ENCODE measurements around the gene SMAD3.

SMAD3 gene

GRCh38 chr15:67173005-67173404 lies 107.6 kb downstream of the SMAD3 start:
- no peak overlapping the region for H3K27ac ChIP-seq
- TF ChIP-seq ZFX (IDR thresholded peaks at IDR 0.05) (no peak), CTCF (conservative IDR thresholded peaks at IDR 0.05) (no peak)

DNA sequence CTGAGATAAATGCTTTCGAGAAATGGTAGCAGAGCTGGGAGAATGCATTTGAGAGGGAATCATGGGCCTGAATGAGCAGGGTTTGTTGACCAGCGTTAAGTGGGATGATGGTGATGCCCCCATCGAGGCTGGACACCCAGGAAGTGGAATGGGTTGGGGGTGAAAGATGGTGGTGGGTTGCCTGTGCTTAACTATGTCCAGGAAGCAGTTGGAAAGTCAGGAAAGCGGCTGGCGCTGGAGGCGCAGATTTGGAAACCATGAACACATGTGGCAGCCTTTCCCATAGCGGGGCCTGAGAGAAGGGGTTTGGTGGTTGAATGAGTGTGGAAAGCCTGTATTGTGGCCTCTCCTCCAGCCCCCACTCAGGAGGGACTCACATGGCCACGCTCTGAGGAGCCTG lies 108.4 kb downstream of the SMAD3 start:
- no peak overlapping the region for H3K27ac ChIP-seq
- TF ChIP-seq CTCF (conservative IDR thresholded peaks at IDR 0.05) (no peak), ZFX (IDR thresholded peaks at IDR 0.05) (no peak)

DNA sequence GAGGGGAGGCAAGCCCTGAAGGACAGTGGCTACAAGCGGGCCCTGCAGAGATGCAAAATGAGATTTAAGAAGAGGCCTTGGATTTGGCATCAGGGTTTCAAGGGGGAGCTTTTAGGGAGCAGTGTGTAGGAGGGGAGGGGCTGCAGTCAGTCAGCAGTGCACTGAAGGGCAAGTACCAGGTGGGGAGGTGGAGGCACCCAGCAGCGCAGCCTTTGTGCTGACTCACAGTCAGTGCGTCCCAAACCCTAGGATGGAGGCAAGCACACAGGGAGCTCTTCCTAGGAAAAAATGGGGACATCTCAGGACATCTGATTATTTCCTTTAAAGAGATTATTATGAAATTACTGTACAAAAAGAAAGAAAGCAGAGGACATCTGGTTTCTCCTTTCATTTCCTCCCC lies 109.0 kb downstream of the SMAD3 start:
- no peak overlapping the region for H3K27ac ChIP-seq
- TF ChIP-seq CTCF (conservative IDR thresholded peaks at IDR 0.05) (no peak), ZFX (IDR thresholded peaks at IDR 0.05) (no peak)

DNA sequence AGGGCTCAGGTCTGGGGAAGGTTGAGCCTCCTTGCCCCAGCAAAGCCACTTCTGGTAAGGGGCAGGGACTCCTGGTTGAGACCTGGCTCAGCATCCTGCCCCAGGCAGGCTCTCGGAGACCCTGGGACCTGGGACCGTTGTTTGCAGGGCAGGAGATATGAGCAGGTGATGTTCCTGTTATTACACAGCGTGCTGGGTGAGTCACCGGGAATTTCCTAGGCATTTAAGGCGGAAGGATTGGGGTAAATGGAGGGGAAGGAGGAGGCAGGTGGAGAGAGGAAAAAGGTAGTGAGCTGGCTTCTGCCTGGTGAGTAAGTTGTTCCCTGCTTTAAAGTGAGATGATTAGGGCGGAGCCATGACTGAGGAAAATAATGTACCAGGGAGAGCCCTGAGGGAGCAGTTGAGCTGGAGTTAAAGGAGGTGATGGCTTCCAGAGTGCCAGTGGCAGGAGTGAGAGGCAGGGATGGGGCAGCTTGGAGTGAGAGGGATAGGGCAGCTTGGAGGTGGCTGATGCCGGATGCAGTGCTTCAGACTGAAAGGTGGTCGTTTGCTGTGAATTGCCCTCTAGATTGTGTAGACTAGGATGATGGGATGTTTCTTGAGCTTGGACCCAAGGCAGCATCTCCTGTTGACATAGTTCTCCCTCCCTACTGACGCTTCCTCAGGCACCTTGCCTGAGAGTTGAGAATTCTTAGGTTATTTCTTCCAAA lies 109.6 kb downstream of the SMAD3 start:
- H3K27ac ChIP-seq: no peak overlapping the region

DNA sequence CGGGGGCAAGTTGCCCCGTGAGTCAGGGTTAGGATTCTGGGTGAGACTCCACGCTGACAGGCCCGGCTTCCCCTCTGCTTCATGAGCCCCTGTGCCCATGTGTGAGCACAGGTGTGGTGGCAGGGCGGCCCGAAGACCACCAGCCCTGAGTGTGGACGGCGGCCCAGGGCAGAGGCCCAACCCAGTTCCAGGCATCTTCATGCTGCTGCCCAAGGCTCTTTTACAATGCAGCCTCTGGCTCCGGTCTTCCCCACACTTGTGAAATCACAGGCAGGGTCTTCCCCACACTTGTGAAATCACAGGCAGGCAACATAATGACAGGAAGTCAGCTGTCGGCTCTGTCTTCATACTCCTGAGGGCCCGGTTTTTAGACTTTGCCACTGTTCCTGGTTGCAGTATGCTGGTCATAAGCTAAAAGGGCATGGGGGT lies 110.3 kb downstream of the SMAD3 start:
- H3K27ac ChIP-seq: peak overlapping the region; percentile 28; the same call in 1 of the 2 replicates
- TF ChIP-seq CTCF (conservative IDR thresholded peaks at IDR 0.05) (no peak), ZFX (IDR thresholded peaks at IDR 0.05) (no peak)

More for the DNA sequence above, 109.6 kb downstream of the SMAD3 start:
- TF ChIP-seq CTCF (conservative IDR thresholded peaks at IDR 0.05) (no peak), ZFX (IDR thresholded peaks at IDR 0.05) (no peak)

DNA sequence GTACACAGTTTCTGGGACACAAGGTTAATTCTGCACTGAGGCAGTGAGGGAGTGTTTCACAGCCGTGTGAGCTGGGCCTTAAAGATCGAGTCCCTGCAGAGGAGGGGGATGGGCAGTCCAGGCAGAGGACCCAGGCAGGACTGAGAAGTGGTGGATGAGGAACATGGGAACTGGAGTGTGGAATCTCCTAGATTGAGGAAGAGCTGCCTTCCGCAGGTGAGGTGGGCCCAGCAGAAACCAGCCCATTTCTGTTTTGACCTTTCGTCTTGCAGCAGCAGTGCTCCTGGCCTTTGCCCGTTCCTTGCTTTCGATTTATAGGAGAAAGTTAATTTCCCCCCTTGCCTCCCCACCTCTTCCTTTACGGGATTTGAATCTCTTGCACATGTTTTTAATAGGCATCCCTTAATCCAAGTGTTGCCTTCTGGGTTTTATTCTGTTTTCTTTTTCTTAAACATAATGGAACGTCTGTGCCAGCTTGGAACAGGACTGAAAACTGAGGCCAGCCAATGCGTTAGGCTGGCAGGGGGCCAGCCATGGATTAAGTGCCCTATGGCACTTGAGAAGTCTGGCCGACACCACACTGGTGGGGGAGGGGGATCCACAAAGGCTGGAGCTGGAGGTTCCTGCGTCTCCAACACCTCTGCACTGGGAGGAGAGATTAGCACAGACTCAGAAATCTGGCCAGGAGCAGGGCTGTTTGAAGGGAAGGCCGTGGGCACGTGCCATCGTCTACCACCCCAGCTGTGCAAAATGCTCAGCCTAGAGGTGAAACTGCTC lies 111.0 kb downstream of the SMAD3 start:
- TF ChIP-seq ZFX (IDR thresholded peaks at IDR 0.05) (no peak), CTCF (conservative IDR thresholded peaks at IDR 0.05) (no peak)
- H3K27ac ChIP-seq: peak overlapping the region; percentile 28

- no peak overlapping the region for H3K27ac ChIP-seq
- TF ChIP-seq ZFX (IDR thresholded peaks at IDR 0.05): no peak
- no peak for TF ChIP-seq CTCF (conservative IDR thresholded peaks at IDR 0.05)
Observed at GRCh38 chr15:67177752-67178151, 112.3 kb downstream of the SMAD3 start.

Measured in C4-2B (cell line).